NCI-H1105 (cell line): Measurements from ENCODE around the gene PIK3C2G.
"Not testable (repeated sequence)": the region's sequence is repeated elsewhere in the genome, so short reads cannot be mapped to it uniquely, and the experiment has no call there.

Experiments used
- DNase-seq: peaks from one replicate; lab custom pipeline; 2025; lab: John Stamatoyannopoulos, UW

PIK3C2G gene, protein sequence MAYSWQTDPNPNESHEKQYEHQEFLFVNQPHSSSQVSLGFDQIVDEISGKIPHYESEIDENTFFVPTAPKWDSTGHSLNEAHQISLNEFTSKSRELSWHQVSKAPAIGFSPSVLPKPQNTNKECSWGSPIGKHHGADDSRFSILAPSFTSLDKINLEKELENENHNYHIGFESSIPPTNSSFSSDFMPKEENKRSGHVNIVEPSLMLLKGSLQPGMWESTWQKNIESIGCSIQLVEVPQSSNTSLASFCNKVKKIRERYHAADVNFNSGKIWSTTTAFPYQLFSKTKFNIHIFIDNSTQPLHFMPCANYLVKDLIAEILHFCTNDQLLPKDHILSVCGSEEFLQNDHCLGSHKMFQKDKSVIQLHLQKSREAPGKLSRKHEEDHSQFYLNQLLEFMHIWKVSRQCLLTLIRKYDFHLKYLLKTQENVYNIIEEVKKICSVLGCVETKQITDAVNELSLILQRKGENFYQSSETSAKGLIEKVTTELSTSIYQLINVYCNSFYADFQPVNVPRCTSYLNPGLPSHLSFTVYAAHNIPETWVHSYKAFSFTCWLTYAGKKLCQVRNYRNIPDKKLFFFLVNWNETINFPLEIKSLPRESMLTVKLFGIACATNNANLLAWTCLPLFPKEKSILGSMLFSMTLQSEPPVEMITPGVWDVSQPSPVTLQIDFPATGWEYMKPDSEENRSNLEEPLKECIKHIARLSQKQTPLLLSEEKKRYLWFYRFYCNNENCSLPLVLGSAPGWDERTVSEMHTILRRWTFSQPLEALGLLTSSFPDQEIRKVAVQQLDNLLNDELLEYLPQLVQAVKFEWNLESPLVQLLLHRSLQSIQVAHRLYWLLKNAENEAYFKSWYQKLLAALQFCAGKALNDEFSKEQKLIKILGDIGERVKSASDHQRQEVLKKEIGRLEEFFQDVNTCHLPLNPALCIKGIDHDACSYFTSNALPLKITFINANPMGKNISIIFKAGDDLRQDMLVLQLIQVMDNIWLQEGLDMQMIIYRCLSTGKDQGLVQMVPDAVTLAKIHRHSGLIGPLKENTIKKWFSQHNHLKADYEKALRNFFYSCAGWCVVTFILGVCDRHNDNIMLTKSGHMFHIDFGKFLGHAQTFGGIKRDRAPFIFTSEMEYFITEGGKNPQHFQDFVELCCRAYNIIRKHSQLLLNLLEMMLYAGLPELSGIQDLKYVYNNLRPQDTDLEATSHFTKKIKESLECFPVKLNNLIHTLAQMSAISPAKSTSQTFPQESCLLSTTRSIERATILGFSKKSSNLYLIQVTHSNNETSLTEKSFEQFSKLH (N-terminal part only)

DNA sequence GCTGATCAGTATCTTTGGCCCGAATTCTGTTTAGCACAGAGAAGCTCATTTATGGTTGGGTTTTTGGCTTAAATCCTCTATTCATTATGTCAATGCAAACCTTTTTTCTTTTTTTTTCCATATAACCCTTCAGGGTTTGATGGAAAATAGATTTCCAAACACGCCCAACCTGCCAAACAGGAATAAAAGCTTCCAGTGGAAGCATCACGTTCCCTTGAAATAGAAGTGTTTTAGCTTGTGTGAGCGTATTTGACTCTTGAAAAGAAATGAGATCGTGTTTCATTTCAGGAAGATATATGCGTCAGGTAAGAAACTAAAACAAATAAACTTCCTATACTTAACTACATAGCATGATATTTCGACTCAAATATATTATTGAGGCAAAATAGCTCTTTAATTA, at the start of gene PIK3C2G:
Gene PIK3C2G (plus strand): TSS at position 246 of the 400 bp plus-strand sequence. CDS start 20,564 bp downstream, outside the sequence.
- DNase-seq: peak; percentile 19

DNA sequence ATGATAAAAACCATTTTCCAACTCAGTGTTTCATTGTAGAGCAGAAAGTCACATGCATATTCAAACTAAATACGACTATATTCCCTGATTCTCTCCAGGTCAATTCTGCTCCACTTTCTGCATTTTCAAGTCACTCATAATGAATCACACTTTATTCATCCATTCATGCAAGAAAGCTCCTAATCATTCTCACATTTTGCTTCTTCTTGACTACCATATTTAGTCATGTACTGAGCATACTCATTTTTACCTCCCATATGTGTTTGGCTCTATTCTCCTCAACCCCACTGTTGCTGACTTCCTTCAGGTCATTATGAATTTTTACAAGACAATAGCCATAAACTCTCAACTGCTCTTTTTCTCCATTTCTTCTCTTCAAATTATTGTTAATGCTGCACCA, 43.4 kb upstream of the PIK3C2G start:
- DNase-seq: no peak

DNA sequence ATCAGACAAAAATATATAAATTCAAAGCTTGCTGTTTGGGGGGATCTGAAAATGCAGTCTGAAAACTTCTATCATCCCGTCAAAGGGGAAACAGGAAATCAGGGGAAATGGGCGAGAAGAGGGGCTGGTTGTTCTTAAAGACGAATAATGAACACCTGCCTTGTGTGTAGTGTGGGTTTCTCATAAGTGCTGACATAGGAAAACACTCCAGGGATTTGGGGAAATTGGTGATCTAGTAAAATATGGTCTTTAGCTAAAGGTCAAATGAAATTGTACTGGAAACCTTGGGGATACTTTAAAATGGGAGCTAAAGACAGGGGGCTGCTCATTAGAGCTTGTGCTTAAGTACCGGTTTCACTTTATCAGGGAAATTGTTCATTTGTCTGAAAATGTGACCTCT, 39.6 kb upstream of the PIK3C2G start:
- DNase-seq: no peak

DNA sequence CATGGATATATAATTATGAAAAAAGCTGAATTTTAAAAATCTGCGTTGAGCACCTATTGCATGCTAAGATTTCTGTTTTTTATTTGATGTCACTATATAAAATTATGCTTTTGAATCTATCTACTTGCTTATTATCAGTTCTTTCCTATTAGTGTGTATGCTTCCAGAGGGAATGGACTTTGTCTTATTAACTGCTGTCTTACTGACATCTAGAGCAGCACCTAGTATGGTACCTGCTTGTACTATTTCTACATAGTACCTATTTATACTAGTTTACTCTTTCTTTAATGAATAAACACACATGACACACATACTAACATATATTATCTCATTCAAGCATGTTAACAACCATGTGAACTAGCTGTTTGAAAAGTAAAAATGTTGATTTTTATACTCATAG, 38.6 kb upstream of the PIK3C2G start:
- DNase-seq: no peak

DNA sequence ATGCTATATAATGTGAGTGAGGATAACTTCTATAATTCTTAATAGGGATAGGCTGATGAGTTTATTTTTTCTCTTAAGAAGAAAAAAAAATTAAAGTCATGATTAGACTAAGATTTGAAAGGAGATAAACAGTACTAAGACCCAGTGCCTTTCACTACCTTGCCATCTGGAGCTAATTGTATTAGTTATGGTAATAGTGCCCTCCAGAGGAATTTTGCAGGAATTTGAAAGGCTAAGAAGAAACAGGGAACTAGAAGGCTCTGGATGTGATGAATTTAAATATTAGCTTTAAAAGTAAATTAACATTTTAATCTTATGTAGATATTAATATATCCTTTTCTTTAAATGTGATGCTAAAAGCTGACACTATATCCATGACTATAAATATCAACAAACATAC, 36.6 kb upstream of the PIK3C2G start:
- DNase-seq: peak; percentile 44

DNA sequence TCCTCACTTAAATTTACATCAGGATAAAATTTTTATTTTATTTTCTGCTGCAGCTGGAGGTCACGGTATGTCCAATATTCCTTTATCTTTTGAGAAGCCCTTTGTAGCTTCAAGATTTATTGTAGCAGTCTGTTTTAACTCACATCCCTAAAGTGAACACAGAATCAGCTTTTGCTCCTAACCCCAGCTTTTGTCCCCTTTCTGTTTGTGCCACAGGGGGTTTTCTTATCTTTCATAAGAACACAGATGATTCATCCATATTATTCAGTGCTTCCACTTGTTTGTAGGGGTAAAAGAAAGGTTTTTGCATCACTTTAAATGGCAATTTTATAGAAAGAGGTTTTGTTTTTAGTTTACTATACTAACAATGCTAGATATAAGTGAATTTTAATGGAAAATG, 21.8 kb upstream of the PIK3C2G start:
- DNase-seq: no peak

DNA sequence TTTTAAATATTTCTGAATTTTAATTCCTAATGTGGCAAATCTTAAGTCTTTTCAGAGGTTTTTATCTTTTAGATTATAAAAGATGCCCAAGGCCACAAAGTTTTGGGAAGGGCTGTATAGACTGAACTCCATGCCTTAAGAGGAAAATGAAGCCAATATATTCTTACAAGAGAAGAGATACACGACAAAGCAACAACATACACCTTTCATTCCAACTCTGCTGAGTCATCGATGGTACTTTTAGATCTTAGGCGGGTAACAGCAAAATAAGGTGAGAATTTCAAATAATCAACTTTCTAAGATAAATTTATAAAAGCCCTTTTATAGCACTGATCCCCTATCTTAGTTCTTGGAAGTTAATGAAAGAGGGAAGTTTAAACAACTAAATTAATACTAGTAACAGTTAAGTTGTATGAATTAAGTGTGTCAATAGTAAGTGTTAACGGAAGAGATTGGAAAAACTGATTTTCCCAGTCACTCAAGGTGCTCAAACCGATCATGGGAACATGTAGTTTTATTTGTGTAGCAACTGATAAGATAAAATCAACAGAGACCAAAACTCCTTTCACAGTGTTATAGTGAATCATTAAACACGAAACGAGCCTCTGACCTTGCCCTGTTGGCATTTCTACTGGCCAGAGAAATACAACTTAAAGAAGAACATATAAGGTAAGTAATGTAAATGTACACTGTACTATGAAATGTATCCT, 18.8 kb upstream of the PIK3C2G start:
- DNase-seq: no peak

DNA sequence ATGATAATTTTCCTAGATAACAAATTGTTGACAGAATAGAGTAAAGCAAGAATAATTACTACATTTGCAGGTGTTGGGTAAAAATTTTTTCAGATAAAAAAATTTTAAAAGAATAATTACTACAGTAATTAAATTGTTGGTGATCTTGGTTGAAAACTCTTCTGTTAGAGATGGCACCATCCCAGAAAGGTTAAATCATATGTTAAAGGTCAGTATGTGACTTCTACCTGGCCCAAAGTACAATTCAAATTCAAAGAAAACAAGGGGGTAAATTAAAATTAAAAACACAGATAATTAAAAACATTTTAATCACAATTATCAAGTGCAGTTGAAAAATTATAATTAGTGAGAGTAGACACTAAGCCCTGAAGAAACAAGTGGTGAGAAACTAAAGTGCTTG, 18.1 kb upstream of the PIK3C2G start:
- no peak for DNase-seq

DNA sequence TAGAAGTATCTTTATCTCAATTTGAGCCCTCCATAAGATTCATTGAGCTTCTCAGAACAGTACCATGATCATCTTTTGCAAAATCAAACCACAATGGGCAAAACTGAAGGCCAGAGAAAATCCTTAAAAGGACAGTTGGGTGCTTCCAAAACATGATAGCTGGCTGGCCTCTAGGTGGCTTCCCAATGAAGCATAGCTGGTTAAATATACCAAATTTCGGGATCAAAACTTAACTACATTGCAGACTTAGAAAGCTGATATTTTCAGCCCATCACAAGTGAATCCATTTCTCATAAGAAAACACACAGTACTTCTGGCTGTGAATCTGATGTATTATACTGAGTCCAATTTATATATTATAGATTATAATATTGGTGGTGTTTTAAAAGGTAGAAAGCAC, 15.3 kb upstream of the PIK3C2G start:
- DNase-seq: no peak

DNA sequence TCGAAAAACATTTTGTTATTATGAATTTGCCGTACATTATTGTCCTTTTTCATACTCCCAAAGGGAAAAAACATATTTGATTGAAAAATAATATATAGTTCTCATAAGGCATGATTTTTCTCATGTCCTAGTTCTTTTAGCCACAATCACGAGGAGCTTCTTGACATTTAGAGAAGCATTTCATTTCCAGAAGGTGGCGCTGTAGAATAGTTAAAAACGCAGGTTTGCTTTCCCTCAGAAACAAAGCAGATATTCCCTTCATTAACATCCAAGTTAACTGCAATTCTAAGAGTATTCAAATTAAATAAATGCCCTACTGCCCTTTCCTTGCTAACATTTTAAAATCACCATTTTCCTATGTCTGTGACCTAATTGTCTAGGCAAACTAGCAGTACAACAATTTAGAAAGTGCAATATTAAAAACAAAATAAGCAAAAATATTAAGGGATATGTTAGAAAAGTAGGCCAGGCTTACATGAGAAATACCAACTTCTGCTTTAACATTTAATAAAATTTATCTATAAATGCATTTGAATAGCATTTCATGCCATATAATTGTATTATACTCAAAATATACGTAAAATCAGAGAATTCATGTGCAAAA, 10.9 kb upstream of the PIK3C2G start:
- DNase-seq: peak; percentile 88

DNA sequence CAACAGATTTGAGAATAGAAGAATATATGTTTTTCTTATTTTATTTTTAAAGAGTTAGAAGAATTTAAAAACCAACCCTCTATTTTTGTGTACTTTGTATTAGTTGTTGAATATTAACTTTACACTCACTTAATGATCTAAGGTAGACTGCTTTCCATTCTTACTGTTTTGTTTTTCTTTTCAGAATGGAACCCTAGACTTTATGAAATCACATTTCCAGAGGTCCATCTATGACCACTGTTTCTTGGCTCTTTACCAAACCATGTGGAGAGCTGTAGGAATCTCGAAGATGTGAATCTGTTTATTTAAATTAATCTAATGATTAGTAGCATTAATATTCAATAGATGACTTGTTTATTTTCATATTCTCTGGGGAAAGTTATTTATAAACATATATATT, 7.2 kb upstream of the PIK3C2G start:
- DNase-seq: no peak

DNA sequence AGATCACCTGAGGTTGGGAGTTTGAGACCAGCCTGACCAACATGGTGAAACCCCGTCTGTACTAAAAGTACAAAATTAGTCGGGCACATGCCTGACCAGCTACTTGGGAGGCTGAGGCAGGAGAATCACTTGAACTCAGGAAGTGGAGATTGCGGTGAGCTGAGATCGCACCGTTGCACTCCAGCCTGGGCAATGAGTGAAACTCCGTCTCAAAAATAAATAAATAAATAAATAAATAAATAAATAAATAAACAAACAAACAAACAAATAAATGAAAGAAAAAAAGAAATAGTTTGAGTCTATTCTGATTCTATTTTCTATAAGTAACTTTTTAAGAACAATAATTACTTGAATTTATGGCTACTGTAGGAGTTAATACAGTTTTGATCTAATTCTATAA, 6.3 kb upstream of the PIK3C2G start:
- DNase-seq: not testable (repeated sequence)

DNA sequence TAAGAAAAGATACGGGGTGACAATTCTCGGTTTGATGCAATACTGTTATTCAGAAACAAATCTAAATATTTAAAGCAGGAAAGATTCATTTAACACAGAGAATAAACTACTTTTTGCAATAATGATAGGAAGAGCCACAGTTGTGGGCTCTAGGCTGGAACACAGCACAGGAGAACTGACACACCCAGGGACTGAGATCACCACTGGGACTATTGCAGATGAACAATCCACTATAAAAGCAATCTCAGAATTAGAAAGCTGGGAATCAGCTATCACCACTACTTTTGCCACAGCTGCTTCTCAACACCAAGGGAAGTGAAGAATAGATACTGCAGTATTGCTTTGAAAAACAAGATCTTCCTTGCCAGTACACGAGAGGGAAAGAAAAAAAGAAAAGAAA, 4.1 kb upstream of the PIK3C2G start:
- no peak for DNase-seq

DNA sequence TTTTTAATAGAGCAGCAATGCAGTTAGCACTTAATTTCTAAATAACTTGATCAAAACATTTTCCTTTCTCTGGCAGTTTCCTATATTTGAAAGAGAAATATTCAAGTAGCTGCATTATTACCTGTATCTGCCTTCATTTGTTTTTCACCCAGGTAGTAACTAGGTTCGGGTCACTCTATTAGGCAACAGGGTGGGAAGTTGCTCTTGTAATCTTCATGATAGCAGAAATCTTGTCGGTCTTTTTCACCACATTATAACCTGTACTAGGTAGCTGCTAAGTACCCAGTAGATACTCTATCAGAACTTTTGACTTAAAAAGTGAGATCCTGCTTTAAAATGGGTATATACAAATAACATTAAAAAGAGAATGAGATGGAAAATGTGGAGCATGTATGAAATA, 2.4 kb upstream of the PIK3C2G start:
- DNase-seq: no peak

DNA sequence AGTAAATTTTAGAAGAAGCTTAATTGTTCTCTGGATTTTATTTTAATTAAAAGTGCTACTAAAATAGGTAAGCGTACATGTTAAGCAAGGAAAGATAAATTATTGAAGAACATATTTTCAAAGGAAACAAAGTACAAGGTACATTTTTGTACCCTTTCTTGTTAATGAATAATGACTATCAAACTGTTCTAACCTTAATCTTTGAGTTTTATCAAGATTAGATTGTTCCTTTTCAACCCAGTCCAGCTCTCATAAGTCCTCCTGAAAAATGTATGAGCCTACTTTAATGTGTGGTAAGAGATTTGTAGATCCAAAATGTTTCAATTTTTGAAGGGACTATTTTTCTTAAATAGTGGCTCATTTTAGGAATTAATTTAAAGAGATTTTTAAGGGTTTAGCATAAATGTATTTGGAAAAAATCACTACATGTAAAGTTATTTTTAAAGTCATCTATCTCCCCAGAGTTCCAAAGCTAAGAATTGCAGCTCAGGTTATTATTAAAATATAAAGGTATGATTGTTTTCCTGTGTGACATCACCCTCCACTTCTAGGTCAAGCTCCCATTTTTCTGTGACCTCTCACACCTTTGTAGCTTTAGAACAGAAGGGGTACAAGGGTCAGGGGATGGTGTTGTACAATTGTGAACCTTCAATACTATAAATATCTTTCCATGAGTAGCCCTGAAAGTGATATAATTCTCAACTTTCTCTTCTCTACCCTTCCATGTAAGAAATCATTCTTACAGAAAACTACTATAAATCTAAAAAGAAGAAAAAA, 1.2 kb upstream of the PIK3C2G start:
- DNase-seq: no peak

DNA sequence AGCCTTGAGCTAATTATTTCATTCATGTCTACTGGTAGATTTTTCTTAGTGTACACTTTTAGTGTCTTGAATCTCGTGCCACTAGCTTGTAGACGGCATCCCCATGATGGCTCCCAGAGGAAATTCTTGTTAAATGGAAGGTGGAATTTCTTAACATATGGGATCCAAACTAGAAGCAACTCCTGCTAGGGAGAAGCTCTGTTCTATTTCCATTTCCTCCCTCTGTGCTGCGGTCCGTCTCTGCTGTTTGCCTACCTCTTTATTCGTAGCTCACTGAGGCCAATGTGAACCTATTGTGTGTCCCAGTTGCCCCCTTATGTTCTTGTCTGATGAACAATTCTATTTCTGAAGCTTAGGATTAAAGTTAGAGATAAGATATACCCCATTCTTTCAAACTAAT, 588 bp downstream of the PIK3C2G start:
- no peak for DNase-seq

DNA sequence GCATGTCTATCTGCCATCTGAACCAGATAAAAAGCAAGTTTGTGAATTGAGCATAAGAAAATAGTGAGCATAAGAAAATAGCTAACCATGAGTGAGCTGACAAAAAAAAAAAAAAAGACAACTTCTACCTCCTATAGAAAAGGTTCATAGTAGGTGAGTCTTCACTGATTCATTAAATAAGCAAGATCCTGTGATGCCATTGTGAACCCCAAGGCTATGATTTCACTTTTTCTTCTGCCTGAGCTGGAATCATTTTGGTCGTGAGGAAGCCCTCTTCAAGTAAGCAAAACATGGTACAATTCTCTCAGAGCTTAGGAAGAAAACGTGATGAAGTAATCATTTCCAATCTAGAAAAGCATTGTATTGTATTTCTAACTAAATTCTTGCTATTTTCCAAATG, 1.2 kb downstream of the PIK3C2G start:
- no peak for DNase-seq

DNA sequence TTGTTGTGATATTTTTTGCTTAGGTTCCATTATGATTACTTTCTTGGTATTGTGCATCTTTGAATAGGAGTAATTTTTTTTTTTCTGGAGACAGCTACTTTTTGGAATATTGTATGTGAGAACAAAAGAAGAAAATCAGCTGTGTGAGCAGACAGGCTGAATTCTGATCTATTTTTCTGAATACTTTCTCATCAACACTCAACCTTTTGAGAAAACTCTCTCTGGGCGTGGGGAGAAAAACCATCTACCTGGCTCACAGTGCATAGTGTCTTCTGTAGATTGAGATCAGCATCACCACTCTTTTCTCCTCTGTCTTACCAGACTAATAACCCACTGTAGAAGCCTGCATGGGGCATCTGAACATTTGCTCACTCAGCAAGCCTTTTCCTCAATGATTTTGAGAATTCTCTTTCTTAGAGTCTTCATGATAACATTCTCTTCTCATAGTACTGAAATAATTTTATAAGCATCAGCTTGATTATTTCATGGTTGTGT, 3.3 kb downstream of the PIK3C2G start:
- DNase-seq: no peak

DNA sequence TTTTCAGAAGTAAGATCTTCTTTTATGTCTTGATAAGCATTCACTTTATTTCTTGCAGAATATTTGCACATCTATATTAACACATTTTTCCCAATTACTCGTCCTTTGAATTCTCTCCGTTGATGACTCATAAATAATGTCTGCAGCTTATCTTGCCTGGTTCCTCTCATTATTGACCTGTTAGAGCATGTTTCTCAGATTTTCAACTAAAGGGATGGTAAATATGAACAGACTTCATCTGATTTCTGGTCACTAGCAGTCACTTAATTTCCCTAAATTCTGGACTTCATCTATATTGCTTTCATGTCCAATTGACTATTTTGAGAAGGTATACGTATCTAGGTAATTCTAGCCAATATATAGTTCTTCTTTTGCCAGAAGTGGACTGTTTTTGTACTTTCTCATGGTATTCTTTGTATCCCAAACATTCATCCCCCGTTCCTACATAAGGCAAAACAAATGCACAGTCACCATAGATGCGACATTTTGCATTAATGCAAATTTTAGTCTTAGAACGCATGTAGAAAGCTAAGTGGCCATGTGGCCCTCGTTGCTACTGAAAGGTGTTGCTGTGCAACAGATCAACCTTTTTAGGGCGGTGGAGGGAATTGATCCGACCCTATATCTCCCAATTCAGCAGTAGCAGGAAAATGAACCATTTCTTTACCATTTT, 6.2 kb downstream of the PIK3C2G start:
- no peak for DNase-seq
